HG02943 (cell line): ENCODE data around the gene SPRR2F.
"Not testable (repeated sequence)": the region's sequence is repeated elsewhere in the genome, so short reads cannot be mapped to it uniquely, and the experiment has no call there.

Source experiments
- ATAC-seq: cut with Tn5 transposase; IDR thresholded peaks from one replicate; pipeline ENCODE4 v1.9.1; 2021; ENCODE audit warnings: mild to moderate bottlenecking, low read depth, moderate library complexity; ENCODE audit not compliant: unreplicated experiment

SPRR2F gene, protein sequence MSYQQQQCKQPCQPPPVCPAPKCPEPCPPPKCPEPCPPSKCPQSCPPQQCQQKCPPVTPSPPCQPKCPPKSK

DNA sequence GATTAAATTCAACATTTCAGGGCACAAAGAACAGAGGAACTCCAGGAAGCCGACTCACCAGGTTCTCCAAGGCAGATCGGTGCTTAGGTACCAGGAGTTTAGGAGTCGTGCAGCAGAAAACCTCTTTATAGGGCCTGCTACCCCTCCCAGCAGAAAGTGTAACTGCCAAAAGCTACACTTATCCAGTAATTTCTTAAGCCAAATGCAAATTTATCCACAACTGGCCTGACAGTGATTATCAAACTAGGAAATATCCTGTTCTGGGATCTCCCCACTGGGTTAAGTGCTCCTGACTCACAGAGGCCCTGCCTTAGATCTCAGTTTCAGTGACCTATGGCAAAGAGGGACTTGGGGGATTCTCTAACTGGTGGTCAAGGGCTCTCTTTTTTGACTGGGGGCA, at the start of gene SPRR2F:
Gene SPRR2F, minus strand, starts transcription at position 101 of the 400 bp plus-strand sequence. CDS start 783 bp downstream, outside the sequence.
- ATAC-seq: no peak

DNA sequence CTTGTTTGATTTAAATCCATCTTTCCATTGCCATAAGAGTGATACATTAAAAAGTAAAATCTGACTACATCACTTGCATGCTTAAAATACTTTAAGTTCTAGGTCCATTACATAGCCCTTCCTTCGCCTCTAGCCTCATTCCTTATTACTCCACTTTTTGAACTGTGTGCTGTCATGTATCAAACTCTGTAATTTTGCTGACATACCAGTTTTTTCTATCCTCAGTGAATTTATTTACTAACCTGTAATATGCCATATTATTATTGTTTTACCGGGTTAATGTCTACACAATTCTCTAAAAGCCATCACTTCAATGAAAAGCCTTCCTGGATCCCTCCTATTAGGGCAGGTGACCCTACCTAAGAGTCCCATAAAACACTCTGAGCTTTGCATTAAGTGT, 42.2 kb upstream of the SPRR2F start:
- no peak for ATAC-seq

DNA sequence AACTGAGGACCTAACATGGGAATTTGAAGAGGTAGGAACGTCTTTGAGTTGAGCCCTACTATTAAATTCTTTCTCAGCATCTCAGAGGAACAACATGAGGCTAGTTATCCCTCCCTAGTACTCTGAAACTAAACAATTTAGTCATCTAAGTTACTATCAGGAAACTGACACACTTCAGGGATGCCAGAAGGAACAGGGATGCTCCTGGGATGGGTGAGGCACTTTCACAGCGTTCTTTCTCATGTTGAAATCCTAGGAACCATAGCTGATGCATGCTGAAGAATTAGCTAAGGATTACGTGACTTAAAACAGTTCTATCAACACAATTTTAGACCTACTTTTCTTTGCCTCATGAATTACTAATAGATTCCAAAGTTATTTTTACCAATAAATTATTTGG, 39.2 kb upstream of the SPRR2F start:
- no peak for ATAC-seq

DNA sequence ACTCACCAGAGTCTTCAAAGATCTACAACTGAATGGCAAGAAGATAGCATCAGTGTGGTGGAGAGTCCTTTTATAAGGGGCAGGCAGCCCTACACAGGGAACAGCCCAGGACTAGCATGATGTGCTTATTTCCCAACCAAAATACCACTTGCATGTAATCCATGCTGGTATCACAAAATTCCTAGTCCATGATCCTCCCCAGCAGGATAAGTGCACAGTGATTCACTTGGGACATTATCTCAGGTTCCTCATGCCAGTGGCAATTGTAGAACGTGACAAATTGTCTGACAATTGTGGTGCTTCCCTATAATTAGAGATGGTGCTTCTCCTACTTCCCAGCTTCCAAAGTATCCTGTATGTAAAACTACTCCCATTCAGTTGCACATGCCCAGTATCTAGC, 37.5 kb upstream of the SPRR2F start, which contains the start of gene SPRR2G:
Gene SPRR2G, minus strand, starts transcription at position 45 of the 400 bp plus-strand sequence. CDS start 780 bp downstream, outside the sequence.
- no peak for ATAC-seq

DNA sequence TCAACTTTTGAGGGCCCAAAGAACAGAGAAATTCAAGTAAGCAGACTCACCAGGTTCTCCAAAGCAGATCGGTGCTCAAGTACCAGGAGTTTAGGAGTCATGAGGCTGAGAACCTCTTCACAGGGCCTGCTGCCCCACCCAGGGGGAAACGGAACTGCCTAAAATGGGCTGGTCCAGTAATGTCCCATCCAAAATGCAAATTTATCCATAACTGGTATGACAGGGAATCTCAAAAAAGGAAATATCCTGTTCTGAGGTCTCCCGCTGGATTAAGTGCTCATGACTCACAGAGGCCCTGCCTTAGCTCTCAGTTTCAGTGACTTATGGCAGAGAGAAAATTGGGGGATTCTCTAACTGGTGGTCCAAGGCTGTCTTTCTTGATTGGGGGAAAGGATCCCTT, 28.1 kb upstream of the SPRR2F start:
- ATAC-seq: no peak

DNA sequence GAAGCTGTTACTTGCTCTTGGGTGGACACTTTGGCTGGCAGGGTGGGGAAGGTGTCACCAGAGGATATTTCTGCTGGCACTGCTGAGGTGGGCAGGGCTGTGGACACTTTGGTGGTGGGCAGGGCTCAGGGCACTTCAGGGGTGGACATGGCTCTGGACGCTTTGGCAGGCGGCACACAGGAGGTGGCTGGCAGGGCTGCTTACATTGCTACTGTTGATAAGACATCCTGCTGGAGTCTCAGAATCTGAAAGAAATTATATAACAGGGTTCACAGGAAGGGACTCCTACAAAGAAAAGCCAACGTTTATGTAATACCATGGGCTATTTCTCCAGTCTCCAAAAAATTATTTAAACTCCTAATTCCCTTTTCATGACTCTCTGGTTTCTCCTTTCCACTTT, 27.2 kb upstream of the SPRR2F start:
- no peak for ATAC-seq

DNA sequence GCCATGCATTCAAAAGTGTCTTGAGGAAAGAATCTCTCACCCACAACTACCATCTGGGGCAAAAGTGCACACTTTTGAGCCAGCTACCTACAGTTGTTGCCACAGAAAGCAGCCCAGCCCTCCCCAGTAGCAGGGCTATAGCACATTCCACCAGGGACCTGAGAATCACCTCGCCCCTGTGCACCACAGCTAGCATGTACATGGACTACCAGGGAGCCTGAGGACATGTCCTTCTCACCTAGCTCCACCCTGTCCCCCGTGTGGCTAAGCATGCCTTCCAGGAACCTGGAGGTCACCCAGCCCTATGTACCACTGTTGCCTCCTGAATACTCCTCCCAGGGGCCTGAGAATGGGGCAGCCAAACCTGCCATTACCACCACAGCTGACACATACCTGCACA, 20.4 kb upstream of the SPRR2F start:
- no peak for ATAC-seq

DNA sequence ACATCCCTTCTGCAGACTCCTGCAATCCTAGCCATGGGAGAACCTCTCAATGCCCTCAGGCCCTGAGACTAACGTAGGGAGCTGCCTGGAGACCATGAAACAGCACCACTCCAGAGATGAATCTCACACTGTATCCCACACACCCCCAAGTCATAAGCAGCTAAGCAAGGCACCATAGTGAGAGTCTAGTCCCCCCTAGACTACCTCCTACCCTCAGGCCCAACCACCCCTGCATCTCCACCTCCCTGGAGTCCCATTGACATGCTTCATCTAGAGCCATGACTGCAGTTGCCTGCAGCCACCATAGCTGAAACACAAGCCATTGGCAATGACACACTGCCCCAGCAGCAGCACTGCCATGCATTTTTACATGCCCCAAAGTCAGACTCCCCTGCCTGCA, 20.0 kb upstream of the SPRR2F start:
- no peak for ATAC-seq

DNA sequence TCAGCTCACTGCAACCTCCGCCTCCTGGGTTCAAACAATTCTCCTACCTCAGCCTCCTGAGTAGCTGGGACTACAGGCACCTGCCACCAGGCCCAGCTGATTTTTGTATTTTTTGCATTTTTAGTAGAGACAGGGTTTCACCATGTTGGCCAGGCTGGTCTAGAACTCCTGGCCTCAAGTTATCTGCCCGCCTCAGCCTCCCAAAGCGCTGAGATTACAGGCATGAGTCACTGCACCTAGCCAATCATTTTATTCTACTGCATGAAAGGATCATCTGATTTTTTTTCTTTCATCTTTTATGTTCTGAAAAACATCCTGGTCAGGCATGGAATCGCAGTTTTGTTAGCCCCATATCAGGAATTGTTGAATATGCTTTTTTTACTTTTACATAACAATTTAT, 15.4 kb upstream of the SPRR2F start:
- ATAC-seq: not testable (repeated sequence)

DNA sequence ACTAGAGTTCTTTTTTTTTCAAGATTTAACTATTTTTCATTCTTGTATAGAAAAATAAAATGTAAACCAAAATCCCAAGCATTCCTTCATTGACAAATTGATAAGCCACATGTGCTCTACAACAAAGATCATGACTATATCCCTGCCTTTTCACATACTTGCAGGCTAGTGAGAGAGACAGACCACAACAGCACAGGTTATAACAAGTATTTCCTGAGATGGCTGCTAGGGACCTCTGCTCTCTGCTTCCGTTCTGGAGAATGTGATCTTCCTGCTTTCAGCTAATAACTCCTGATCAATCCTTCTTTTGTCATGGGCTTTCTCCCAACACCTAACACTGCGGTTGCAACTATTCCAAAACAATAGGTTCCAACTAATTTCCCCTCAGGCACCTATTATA, 14.0 kb upstream of the SPRR2F start:
- ATAC-seq: no peak

DNA sequence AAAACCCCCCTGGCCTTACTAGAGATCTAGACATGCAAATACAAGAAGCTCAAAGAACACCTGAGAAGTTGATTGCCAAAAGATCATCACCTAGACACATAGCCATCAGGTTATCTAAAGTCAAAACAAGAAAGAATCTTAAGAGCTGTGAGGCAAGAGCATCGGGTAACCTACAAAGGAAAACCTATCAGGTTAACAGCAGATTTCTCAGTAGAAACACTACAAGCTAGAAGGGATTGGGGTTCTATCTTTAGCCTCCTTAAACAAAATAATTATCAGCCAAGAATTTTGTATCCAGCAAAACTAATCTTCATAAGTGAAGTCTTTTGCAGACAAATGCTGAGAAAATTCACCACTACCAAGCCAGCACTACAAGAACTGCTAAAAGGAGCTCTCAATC, 12.2 kb upstream of the SPRR2F start:
- ATAC-seq: no peak

DNA sequence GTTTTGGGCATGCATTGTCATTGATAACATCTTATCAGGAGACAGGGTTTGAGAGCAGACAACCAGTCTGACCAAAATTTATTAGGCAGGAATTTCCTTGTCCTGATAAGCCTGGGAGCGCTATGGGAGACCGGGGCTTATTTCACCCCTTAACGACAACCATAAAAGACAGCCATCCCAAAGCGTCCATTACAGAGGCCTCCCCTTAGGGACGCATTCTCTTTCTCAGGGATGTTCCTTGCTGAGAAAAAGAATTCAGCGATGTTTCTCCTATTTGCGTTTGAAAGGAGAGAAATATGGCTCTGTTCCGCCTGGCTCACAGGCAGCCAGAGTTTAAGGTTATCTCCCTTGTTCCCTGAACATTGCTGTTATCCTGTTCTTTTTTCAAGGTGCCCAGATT, 10.5 kb upstream of the SPRR2F start:
- not testable (repeated sequence) for ATAC-seq

DNA sequence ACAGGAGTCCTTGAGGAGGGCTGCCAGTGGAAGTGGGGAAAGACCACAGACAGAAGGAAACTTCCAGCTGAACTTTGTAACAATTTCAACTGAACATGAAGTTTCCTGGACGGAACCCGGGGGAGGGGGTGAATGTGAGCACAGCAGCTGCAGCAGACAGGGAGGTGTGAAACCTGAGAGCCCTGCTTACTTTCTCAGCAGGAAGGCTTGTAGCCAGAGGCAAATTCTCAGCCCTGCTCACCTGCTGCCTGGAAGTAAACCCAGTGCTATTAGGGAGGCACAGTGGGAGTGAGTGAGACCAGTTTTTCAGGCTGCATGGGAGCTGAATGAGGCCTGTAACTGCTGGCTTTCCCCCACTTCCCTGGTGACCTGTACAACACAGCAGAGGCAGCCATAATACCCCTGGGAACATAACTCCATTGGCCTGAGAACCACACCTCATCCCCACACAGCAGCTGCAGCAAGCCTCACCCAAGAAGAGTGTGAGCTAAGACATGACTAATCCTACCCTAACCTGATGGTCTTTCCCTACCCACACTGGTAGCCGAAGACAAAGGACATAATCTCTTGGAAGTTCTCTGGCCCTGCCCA, 9.6 kb upstream of the SPRR2F start:
- ATAC-seq: no peak

DNA sequence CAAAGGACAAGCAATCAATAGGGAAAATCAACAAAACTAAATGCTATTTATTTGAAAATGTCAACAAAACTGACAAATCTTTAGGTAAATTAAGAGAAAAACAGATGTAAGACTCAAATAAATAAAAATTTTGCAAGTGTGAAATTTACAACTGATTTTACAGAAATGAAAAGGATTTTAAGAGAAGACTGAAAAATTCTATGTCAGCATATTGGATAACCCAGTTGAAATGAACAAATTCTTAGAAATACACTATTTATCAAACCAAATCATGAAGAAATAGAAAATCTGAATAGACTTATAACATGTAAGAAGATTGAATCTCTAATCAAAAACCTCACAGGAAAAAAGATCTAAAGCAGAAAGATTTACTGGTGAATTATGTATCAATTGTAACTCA, 7.6 kb upstream of the SPRR2F start:
- ATAC-seq: no peak

DNA sequence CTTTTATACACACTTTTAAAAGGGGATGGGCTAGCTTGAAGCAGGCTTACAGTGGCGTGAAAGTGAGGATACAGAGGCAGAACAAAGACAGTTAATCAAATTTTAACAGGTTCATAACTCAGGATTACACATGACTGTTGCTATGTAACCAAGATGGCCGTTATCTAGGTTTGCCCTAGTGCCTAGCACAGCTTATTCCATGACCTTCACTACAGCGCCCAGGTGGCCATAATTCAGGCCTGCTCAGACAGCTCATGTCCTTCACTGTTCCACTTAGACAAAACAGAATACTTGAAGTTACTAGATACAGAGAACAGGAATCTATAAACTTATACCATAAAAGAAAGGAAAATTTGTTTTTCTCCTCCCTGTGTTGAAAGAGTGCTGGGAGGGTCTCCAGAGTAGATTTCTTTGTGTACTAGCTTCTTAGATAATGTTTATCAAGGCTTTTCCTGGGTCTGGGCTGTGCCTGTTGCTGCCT, 6.2 kb upstream of the SPRR2F start:
- no peak for ATAC-seq

DNA sequence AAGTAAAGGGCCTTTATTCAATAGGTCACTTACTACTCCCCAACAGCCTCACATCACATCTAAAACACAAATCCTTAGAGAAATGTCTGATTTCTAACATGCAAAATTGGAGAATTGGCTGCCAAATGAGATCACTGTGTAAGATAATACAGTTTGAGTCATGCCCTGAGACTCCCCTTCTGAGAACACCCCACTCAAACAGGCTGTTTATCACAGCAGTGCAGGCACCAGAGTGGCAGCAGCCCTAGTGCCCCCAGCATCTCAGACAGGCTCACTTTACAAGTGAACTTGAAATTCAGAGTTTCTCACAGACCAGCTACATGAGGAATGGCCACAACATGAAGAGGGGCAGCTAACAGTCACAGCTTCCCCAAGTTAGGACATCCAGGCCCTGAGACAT, 1.9 kb upstream of the SPRR2F start:
- not testable (repeated sequence) for ATAC-seq

DNA sequence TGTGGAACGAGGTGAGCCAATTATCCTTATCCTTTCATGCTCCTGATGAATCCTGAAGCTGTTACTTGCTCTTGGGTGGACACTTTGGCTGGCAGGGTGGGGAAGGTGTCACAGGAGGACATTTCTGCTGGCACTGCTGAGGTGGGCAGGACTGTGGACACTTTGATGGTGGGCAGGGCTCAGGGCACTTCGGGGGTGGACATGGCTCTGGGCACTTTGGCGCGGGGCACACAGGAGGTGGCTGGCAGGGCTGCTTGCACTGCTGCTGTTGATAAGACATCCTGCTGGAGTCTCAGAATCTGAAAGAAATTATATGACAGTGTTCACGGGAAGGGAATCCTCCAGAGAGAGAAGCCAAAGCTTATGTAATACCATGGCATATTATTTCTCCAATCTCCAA, 862 bp downstream of the SPRR2F start:
- ATAC-seq: not testable (repeated sequence)

DNA sequence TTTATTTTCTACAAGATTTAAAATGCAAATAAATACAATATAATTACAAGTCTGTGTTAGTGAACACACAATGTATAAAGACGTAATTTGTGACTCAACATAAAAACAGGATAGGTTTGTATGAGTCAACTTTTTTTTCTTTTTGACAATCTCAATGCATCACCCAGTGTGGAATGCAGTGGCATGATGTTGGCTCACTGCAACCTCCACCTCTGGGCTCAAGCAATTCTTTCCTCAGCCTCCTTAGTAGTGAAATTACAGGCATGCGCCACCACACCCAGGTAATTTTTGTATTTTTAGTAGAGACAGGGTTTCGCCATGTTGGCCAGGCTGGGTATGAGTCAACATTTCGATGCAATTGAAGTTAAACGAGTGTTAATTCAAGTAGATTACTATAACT, 13.1 kb downstream of the SPRR2F start:
- no peak for ATAC-seq

DNA sequence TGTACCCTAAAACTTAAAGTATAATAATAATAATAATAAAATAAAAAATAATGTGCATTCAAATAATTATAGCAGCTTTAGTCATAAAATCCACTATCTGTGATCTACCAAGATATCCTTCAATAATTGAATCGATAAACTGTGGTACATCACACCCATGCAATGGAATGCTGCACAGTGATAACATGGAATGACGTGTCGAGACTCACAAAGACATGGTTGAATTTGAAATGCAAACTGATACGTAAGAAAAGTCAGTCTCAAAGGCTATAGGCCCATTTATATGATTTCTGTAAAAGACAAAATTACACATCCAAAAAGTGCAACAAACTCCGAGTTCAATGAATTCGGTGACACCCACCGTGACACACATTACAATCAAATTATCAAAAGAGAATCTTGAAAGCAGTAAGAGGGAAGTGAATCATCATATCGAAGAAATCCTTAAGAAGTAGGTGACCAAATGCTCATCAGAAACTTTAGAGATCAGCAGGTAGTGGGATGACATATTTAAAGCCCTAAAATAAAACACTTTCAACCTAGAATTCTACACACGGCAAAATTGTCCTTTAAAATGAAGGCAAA, 13.8 kb downstream of the SPRR2F start:
- no peak for ATAC-seq

DNA sequence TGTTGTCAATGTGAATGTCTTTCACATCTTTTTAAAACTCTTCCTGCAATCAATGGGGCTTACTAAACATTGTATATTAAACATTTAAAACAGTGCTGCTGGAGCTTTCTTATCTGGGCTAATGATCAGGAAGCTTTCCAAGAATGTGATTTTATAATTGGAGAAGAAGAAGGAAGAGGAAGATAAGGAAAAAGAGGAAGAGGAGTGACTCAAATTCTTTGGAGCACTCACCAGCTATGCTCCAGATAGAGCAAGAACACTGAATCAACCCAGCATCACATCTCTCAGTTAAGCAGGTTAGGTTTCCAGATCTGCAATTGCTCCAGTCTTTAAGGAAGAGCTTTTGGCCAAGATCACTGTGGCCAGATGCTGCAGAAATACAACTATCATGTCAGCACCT, 17.6 kb downstream of the SPRR2F start:
- ATAC-seq: no peak

DNA sequence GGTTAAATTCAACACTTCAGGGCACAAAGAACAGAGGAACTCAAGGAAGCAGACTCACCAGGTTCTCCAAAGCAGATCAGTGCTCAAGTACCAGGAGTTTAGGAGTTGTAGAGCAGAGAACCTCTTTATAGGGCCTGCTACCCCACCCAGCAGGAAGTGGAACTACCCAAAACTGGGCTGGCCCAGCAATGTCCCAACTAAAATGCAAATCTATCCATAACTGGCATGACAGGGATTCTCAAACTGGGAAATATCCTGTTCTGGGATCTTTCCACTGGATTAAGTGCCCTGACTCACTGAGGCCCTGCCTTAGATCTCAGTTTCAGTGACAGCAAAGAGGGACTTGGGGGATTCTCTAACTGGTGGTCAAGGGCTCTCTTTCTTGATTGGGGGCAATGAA, 18.9 kb downstream of the SPRR2F start, which contains the start of gene SPRR2E:
Gene SPRR2E, minus strand, starts transcription at position 101 of the 400 bp plus-strand sequence. CDS start 775 bp downstream, outside the sequence.
- no peak for ATAC-seq

DNA sequence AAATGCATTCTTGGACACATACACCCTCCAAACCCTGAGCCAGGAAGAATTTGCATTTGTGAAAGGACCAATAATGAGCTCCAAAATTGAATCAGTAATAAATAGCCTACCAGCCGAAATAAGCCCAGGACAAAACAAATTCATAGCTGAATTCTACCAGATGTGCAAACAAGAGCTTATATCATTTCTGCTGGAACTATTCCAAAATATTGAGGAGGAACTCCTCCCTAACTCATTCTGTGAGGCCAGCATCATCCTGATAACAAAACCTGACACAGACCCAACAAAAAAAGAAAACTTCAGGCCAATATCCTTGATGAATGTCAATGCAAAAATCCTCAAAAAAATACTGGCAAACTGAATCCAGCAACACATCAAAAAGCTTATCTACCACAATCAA, 25.7 kb downstream of the SPRR2F start:
- ATAC-seq: no peak
